Measurements from ENCODE around the gene PRAMEF18. TPM values are rescaled to one million over a fixed set of nuclear protein-coding genes. Genes with fewer than 3 reads are reported as not detected.
"Not testable (repeated sequence)": the region's sequence is repeated elsewhere in the genome, so short reads cannot be mapped to it uniquely, and the experiment has no call there.

PRAMEF18 gene
- total RNA-seq, 6 experiments from 2014 or later, result not detected

DNA sequence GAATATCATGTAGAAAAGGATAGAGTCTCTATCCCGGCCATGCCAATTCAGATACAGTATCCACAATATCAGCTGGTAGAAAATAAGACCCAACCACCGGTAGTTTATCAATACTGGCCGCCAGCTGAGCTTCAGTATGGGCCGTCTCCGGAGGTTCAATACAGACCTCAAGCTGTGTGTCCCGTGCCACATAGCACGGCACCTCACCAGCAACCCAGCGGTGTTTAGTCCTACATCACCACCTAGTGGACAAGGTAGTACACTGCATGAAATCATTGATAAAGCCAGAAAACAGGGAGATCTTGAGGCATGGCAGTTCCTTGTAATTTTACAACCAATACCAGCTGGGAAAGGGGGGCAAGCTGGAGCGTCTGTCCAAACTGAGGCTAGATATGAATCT is 17.2 kb downstream of the PRAMEF18 start:
- no CpG with 5 or more reads among the region's 9 CpGs for WGBS (ENCODE audit: insufficient coverage, low coverage, low lambda C conversion rate, missing lambda C conversion rate)
- H3K36me3 ChIP-seq; DNase-seq; H3K27me3 ChIP-seq; intact Hi-C loops (cut with DNase I); H3K27ac ChIP-seq; H3K4me1 ChIP-seq; H3K9me3 ChIP-seq; H3K4me3 ChIP-seq: not testable (repeated sequence)
- ATAC-seq, result peak; percentile 44 to 67 (median 56)

GRCh38 chr1:13201309-13201708 is 24.6 kb downstream of the PRAMEF18 start, which contains the start of gene PRAMEF13:
Gene PRAMEF13, minus strand, starts transcription at chr1:13201409. Its CDS starts 1,820 bp downstream, at chr1:13199589.
- ATAC-seq; H3K4me3 ChIP-seq; H3K9me3 ChIP-seq; DNase-seq; intact Hi-C loops (cut with DNase I); H3K36me3 ChIP-seq; H3K27ac ChIP-seq; H3K4me1 ChIP-seq; H3K27me3 ChIP-seq: not testable (repeated sequence)
- WGBS (ENCODE audit: insufficient coverage, low coverage, low lambda C conversion rate, missing lambda C conversion rate), result 88% methylated on average over 1 of the region's 5 CpGs

Other genes starting within 250 kb of the PRAMEF18 start
- not detected for gene PRAMEF27, start 169.6 kb downstream of the PRAMEF18 start, total RNA-seq
- not detected for gene HNRNPCL3, start 165.4 kb downstream of the PRAMEF18 start, total RNA-seq
- gene PRAMEF25, start 155.4 kb downstream of the PRAMEF18 start, total RNA-seq, result not detected
- gene HNRNPCL2, start 109.3 kb downstream of the PRAMEF18 start, total RNA-seq, result not detected
- not detected for gene PRAMEF26, start 70.1 kb downstream of the PRAMEF18 start, total RNA-seq
- gene HNRNPCL4, start 60.5 kb downstream of the PRAMEF18 start, total RNA-seq, result not detected
- gene PRAMEF9, start 54.3 kb downstream of the PRAMEF18 start, total RNA-seq, result not detected
- gene PRAMEF13, start 24.7 kb downstream of the PRAMEF18 start, total RNA-seq, result not detected
- gene PRAMEF5, start 28.0 kb upstream of the PRAMEF18 start, total RNA-seq, result not detected
- gene PRAMEF8, start 59.0 kb upstream of the PRAMEF18 start, total RNA-seq, result under 1 TPM in 1 of 6 experiments, not detected in 5; 0.49 TPM
- gene PRAMEF33, start 77.4 kb upstream of the PRAMEF18 start, total RNA-seq, result 1 to 10 TPM in 2 of 6 experiments, under 1 TPM in 2, not detected in 2; 0.13 to 6.0 (median 1.8) TPM
- not detected for gene PRAMEF15, start 89.4 kb upstream of the PRAMEF18 start, total RNA-seq
- not detected for gene PRAMEF14, start 121.0 kb upstream of the PRAMEF18 start, total RNA-seq
- not detected for gene PRAMEF19, start 145.8 kb upstream of the PRAMEF18 start, total RNA-seq
- gene PRAMEF17, start 163.5 kb upstream of the PRAMEF18 start, total RNA-seq, result not detected
- gene PRAMEF20, start 184.3 kb upstream of the PRAMEF18 start, total RNA-seq, result not detected

Data from right lobe of liver (tissue), 6 donors.